Fibroblast of pulmonary artery (primary cell): ENCODE data around the gene OR4D11.

Source experiments
- DNase-seq: peaks from one replicate; pipeline ENCODE4 v3.0.0-alpha.2; 2010; ENCODE audit warnings: low read depth
- H3K4me3 ChIP-seq: replicated peaks from 2 replicates; pipeline ENCODE4 v1.5.1; 2011; ENCODE audit warnings: low read depth, mild to moderate bottlenecking, control low read depth, low read length, moderate library complexity
- CTCF ChIP-seq: IDR thresholded peaks from 2 replicates; pipeline ENCODE4 v1.5.1; 2011; ENCODE audit warnings: mild to moderate bottlenecking, control low read depth, low read length, inconsistent platforms; ENCODE audit errors: missing control alignments

OR4D11 gene

GRCh38 chr11:59503276-59503675 is at the start of gene OR4D11:
OR4D11 (plus strand) TSS chr11:59503576; CDS start chr11:59503576, 0 bp downstream.
- H3K4me3 ChIP-seq = no peak within 1 kb of the TSS
- TF ChIP-seq CTCF = no peak
- no peak for DNase-seq

DNA sequence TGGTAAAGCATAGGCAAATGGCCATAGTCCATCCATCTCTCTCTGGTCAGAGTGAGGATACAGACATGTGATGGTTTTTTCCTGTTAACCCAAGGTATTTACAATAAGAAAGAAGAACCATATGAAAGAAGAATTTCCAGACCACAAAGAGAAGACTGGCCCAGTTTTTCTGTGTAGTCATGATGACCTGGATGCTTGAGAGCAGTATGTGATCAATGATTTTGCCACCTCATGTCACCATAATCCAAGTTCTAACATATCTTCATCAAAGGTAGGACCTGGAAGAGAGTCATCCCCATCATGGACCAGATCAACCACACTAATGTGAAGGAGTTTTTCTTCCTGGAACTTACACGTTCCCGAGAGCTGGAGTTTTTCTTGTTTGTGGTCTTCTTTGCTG is 46.7 kb upstream of the OR4D11 start, which contains the start of gene OR4D6:
Gene OR4D6 (plus strand): TSS at position 301 of the 400 bp plus-strand sequence. CDS start 0 bp downstream, at position 301.
- no peak for TF ChIP-seq CTCF
- no peak for DNase-seq
- no peak within 1 kb of the TSS for H3K4me3 ChIP-seq

DNA sequence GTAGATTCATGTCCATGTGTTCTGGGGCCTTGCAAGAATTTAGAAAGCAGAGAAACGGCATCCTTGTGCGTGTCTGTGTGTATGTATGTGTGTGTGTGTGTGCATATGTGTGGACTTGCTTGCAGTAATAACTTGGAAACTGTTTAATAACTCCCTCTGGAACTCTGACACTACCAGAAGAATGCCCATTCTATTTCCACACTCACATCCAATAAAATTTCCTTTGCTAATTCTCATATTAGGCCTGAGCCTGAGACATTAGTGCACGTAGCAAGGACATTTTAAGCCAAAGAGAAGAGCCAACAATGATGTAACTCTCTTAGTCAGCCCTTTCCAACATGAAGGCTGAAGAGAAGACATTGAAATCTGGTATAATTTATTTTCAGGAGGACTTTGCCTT is 43.5 kb upstream of the OR4D11 start:
- no peak for TF ChIP-seq CTCF
- no peak overlapping the region for H3K4me3 ChIP-seq
- DNase-seq = no peak

GRCh38 chr11:59463190-59463641 is 40.2 kb upstream of the OR4D11 start:
- TF ChIP-seq CTCF = no peak
- DNase-seq = peak; percentile 33
- no peak overlapping the region for H3K4me3 ChIP-seq

GRCh38 chr11:59473015-59473414 is 30.4 kb upstream of the OR4D11 start, which contains the start of gene OR4D10:
OR4D10 (plus strand) TSS chr11:59473315; CDS start chr11:59477430, 4,115 bp downstream.
- no peak within 1 kb of the TSS for H3K4me3 ChIP-seq
- no peak for TF ChIP-seq CTCF
- no peak for DNase-seq

DNA sequence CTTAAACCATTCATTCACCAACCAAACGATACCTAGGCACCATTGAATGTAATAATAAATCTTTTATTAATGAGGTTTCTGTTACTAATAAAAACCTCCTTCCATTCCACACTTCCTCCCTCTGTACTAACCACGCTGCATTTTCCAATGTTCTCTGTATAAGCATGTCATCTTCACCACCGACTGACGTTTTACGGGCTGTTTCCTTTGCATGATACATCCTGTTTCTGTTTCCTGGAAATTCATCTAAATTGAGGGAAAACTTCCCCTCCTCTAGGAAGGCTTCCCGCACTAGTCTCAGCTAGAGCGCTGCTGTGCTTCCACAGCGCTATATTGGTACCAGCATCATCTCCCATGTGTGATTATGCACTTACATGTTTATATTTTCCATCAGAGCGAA is 28.2 kb upstream of the OR4D11 start:
- no peak overlapping the region for H3K4me3 ChIP-seq
- TF ChIP-seq CTCF = no peak
- DNase-seq = no peak

DNA sequence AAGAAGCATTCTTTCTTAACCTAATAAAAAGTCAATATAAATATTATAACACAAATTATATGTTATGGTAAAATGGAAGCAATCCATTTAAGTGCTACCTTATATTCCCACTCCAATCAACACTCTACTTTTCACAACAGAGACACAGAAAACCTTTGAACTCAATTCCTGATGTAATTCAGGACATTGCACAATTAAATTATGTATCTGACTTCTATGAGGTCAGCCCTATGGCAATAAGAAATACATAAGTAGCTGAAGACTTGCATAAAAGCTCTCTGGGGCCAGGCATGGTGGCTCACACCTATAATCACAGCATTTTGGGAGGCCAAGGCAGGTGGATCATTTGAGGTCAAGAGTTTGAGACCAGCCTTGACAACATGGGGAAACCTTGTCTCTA is 23.5 kb upstream of the OR4D11 start:
- no peak for TF ChIP-seq CTCF
- no peak overlapping the region for H3K4me3 ChIP-seq
- DNase-seq = no peak
